ENCODE results near the gene ZAR1L.
A peak's percentile ranks its signal among the peaks of the same experiment; 100 is the strongest.
"Not testable (repeated sequence)": the region's sequence is repeated elsewhere in the genome, so short reads cannot be mapped to it uniquely, and the experiment has no call there.

The ZAR1L gene, protein sequence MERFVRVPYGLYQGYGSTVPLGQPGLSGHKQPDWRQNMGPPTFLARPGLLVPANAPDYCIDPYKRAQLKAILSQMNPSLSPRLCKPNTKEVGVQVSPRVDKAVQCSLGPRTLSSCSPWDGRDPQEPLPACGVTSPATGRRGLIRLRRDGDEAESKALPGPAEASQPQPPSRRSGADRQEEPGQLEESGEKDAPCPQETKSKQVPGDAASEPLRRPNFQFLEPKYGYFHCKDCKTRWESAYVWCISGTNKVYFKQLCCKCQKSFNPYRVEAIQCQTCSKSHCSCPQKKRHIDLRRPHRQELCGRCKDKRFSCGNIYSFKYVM

GRCh38 chr13:32315238-32316027, at the start of gene ZAR1L, which contains the start of gene BRCA2:
Gene ZAR1L (minus strand): TSS chr13:32315363. CDS start chr13:32311925, 3,438 bp downstream.
Gene BRCA2 (plus strand): TSS chr13:32315508. CDS start chr13:32316461, 953 bp downstream.
- DNase-seq (ENCODE audit: low read depth in 2 of 2): peak; percentile 74 to 77

DNA sequence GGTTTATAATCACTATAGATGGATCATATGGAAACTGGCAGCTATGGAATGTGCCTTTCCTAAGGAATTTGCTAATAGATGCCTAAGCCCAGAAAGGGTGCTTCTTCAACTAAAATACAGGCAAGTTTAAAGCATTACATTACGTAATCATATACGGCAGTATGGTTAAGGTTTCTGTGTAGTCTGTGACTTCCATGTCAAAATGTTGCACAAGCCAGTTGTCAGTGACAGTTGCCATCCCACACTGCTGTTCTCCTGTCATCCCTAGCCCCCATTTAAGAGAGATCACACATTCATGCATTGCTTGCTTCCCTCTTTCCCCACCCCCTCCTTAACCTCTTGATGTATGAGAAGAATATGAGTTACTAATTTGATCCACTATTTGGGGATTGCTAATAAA, 47.4 kb upstream of the ZAR1L start:
- no peak for DNase-seq (ENCODE audit: low read depth in 2 of 2)

DNA sequence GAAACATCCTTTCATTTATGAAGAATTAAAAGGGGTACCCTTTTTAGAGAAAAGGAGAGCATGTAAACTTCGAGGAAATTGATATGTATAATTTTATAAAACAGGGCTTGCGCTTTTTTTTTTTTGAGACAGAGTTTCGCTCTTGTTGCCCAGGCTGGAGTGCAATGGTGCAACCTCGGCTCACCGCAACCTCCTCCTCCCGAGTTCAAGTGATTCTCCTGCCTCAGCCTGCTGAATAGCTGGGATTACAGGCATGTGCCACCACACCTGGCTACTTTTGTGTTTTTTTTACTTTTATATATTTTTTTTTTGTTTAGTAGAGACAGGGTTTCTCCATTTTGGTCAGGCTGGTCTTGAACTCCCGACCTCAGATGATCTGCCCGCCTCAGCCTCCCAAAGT, 40.8 kb upstream of the ZAR1L start:
- DNase-seq (ENCODE audit: low read depth in 2 of 2): not testable (repeated sequence)

DNA sequence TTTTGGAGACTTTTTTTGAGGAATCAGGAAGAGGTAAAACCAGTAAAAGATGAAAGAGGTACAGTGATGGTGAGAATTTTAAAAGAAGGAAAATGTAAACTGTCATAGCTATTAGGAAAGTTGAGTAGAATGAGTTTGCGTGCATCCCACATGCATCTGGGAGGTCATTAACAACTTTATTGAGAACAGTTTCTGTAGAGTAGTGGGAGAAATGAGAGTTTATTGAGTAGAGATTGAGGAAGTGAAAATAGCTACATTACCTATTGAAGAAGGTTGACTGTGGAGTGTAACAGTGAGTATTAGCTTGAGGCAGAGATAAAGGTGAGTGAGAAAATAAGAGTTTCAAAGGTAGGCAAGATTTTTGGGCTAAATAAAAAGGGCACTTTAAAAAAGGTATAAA, 38.9 kb upstream of the ZAR1L start:
- DNase-seq (ENCODE audit: low read depth in 2 of 2): no peak

DNA sequence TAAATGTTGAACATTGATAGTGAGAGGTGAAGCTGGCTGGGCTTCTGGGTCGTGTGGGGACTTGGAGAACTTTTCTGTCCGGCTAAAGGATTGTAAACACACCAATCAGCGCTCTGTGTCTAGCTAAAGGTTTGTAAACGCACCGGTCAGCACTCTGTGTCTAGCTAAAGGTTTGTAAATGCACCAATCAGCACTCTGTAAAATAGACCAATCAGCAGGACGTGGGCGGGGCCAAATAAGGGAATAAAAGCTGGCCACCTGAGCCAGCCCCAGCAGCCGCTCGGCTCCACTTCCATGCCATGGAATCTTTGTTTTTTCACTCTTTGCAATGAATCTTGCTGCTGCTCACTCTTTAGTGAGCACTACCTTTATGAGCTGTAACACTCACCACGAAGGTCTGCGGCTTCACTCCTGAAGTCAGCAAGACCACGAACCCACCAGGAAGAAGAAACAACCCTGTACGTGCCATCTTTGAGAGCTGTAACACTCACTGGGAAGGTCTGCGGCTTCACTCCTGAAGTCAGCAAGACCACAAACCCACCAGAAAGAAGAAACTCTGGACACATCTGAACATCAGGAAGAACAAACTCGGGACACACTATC, 35.8 kb upstream of the ZAR1L start:
- DNase-seq (ENCODE audit: low read depth in 2 of 2): not testable (repeated sequence)

- DNase-seq (ENCODE audit: low read depth in 2 of 2): no peak
Measured at GRCh38 chr13:32347651-32348050, 32.5 kb upstream of the ZAR1L start.

DNA sequence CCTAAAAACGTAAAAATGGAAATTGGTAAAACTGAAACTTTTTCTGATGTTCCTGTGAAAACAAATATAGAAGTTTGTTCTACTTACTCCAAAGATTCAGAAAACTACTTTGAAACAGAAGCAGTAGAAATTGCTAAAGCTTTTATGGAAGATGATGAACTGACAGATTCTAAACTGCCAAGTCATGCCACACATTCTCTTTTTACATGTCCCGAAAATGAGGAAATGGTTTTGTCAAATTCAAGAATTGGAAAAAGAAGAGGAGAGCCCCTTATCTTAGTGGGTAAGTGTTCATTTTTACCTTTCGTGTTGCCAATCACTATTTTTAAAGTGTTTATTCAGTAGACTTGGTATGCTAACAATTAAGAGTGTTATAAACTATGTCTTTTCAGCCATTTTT, 25.8 kb upstream of the ZAR1L start:
- DNase-seq (ENCODE audit: low read depth in 2 of 2): no peak

DNA sequence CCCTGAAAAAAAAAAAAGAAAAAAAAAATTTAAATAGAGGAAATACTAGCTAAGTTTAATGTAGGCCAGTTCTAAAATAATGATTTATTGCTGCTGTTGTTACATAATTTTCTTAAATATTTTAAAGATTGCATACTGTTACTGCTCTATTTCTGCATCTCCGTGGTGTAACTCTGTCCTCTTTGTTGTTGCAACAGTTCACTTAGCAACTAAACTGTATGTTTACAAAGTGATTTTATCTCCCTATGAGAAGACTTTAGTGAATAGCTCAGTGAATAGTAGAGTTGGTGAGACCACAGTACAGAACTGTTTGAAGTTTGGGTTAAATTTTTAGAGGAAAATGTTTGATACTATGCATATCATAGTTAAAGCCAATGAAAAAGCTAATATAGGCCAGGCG, 19.5 kb upstream of the ZAR1L start:
- DNase-seq (ENCODE audit: low read depth in 2 of 2): no peak

DNA sequence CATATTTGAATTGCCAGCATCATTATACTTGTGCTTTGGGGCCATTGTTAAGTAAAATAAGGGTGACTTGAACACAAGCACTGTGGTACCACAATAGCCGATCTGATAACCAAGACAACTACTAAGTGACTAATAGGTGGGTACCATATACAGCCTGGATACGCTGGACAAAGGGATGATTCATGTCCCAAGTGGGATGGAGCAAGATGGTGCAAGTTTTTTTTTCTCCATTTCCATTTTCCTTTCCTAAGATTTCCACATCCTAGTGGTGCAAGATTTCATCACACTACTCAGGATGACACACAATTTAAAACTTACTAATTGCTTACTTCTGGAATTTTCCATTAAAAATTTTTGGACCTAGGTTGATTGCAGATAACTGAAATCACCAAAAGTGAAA, 15.3 kb upstream of the ZAR1L start:
- DNase-seq (ENCODE audit: low read depth in 2 of 2): no peak

DNA sequence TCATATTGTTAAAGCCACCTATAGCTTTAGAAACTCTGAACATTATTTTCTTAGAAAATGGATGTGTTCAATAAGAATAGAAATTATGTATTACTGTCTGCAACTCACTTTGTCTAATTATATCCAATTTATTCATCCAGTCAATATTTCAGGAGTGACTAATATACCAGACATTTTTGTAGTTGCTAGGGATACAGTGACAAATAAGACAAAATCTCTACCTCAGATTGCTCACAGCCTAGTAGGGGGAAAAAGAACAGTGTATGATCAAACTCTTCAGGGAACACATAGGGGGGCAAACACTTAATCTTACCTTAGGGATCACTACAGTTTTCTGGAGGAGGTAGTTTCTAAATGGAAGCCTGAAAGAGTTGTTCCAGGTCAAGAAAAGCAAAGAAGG, 8.7 kb upstream of the ZAR1L start:
- no peak for DNase-seq (ENCODE audit: low read depth in 2 of 2)

- no peak for DNase-seq (ENCODE audit: low read depth in 2 of 2)
Measured at GRCh38 chr13:32320528-32320927, 5.4 kb upstream of the ZAR1L start.

DNA sequence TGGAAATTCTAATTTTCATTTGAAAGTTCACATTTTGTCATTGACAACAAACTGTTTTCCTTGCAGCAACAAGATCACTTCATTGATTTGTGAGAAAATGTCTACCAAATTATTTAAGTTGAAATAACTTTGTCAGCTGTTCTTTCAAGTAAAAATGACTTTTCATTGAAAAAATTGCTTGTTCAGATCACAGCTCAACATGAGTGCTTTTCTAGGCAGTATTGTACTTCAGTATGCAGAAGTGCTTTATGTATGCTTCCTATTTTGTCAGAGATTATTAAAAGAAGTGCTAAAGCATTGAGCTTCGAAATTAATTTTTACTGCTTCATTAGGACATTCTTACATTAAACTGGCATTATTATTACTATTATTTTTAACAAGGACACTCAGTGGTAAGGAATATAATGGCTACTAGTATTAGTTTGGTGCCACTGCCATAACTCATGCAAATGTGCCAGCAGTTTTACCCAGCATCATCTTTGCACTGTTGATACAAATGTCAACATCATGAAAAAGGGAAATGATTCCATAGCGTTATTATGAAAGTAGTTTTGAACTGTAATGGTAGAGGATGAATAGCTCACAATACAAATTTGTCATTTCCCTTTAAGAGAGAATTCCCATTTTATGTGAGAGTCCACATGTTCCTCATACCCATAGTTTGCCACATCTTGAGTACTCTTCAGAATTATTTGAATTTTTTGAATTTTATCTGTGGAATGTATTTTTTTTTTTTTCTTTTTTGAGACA, 2.7 kb upstream of the ZAR1L start:
- no peak for DNase-seq (ENCODE audit: low read depth in 2 of 2)

- no peak for DNase-seq (ENCODE audit: low read depth in 2 of 2)
Measured at GRCh38 chr13:32316501-32316900, 1.3 kb upstream of the ZAR1L start.

DNA sequence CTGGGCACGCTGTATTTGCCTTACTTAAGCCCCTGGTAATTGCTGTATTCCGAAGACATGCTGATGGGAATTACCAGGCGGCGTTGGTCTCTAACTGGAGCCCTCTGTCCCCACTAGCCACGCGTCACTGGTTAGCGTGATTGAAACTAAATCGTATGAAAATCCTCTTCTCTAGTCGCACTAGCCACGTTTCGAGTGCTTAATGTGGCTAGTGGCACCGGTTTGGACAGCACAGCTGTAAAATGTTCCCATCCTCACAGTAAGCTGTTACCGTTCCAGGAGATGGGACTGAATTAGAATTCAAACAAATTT, 821 bp upstream of the ZAR1L start:
- DNase-seq (ENCODE audit: low read depth in 2 of 2): no peak

GRCh38 chr13:32314271-32315237, 609 bp downstream of the ZAR1L start:
- peak; percentile 24 to 48 for DNase-seq (ENCODE audit: low read depth in 2 of 2)

- no peak for DNase-seq (ENCODE audit: low read depth in 2 of 2)
Measured at GRCh38 chr13:32311188-32311897, 3.8 kb downstream of the ZAR1L start.

DNA sequence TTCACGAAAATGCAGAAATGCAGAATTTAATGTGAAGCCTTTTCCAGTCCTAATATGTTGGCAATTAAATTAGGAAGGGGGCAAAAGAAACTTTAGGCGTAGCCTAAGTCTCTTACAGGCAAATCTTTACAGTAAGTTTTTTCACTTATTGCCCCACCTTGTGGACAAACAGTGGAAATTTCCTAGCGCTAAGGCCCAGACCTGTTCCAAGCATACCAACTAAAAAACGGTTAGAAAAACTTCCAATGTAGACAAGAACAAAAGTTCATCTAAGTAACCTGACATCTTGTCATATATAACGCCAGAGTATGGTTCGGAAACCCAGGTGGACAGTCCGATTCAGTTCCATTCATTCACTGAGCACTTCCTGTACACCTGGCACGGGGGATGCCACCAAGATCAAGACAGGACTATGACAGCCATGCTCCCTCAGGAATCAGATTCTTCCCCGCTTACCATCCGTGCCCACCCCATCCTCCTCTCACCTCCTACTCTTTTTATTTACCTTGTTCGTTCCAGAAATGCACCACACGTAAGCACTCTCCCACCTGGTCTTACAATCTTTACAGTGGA, 4.9 kb downstream of the ZAR1L start:
- no peak for DNase-seq (ENCODE audit: low read depth in 2 of 2)

GRCh38 chr13:32309312-32310133, 5.6 kb downstream of the ZAR1L start:
- no peak for DNase-seq (ENCODE audit: low read depth in 2 of 2)

- no peak for DNase-seq (ENCODE audit: low read depth in 2 of 2)
Measured at GRCh38 chr13:32305646-32306045, 9.5 kb downstream of the ZAR1L start.

Measured in stimulated activated CD8-positive, alpha-beta memory T cell treated with anti-CD3 and anti-CD28 coated beads, Interleukin-2, amount 100 ng/mL, for 1 hour (primary cell).